Measurements from ENCODE around the gene SFXN4.
"Not testable (repeated sequence)": the region's sequence is repeated elsewhere in the genome, so short reads cannot be mapped to it uniquely, and the experiment has no call there.

The SFXN4 gene

DNA sequence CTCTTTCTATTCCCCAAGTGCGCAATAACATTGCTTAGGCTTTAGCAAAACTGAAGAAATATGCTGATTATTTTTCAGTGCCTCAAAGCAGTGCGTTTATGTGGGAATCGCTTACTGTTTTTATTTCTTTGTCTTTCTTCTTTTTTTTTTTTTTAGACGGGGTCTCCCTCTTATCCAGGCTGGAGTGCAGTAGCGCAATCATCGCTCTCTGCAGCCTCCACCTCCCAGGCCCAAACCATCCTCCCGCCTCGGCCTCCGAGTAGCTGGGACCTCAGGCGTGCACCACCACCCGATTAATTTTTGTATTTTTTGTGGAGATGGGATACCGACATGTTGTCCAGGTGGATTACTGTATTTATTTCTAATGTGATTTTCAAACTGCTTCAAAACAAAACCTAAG lies 60.4 kb downstream of the SFXN4 start:
- Histone ChIP-seq H3K9ac (ENCODE audit: low read length in 2 of 2) (peak overlapping the region; percentile 60 to 69), H3K4me3 (ENCODE audit: low read length in 2 of 2) (peak overlapping the region; percentile 82 to 91), H3K27me3 (ENCODE audit: control insufficient read depth in 1 of 2, insufficient read depth in 2 of 2, low read length in 2 of 2) (no peaks in the 10 kb centered on the region), H3K9me3 (ENCODE audit: control insufficient read depth in 2 of 2, low read length in 2 of 2) (no peaks in the 10 kb centered on the region), H3K27ac (ENCODE audit: low read length) (no peak overlapping the region), H3K36me3 (ENCODE audit: control insufficient read depth in 2 of 2, insufficient read depth in 2 of 2, low read length in 2 of 2) (peaks cover 0 to 2% of the 10 kb centered on the region in 2 donors), H3K4me1 (ENCODE audit: control insufficient read depth, insufficient read depth, low read length) (peaks cover 8% of the 10 kb centered on the region)

DNA sequence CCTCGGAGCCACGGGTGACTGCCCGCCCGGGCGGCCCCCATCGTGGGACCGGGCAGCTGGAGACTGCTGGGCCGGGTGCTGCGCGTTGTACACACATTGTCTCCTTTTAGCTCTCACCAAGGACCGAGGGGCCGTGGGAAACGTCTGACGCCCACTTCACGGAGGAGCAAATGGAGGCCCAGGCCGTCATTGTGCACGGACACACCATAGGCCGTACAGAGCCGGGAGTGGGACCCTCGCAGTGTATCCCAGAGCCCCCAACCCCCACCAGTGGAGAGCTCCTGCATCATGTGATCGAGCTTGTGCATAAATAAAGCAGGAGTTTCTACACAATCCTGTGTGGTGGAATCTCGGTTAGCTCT lies 60.9 kb downstream of the SFXN4 start:
- peak overlapping the region; percentile 82 to 91 for H3K4me3 ChIP-seq (ENCODE audit: low read length in 2 of 2)
- H3K9ac ChIP-seq (ENCODE audit: low read length in 2 of 2), result peak overlapping the region; percentile 60 to 69
- H3K9me3 ChIP-seq (ENCODE audit: control insufficient read depth in 2 of 2, low read length in 2 of 2), result no peaks in the 10 kb centered on the region
- H3K36me3 ChIP-seq (ENCODE audit: control insufficient read depth in 2 of 2, insufficient read depth in 2 of 2, low read length in 2 of 2), result peaks cover 0 to 2% of the 10 kb centered on the region in 2 donors
- H3K4me1 ChIP-seq (ENCODE audit: control insufficient read depth, insufficient read depth, low read length), result peaks cover 8% of the 10 kb centered on the region
- no peaks in the 10 kb centered on the region for H3K27me3 ChIP-seq (ENCODE audit: control insufficient read depth in 1 of 2, insufficient read depth in 2 of 2, low read length in 2 of 2)
- H3K27ac ChIP-seq (ENCODE audit: low read length), result no peak overlapping the region

DNA sequence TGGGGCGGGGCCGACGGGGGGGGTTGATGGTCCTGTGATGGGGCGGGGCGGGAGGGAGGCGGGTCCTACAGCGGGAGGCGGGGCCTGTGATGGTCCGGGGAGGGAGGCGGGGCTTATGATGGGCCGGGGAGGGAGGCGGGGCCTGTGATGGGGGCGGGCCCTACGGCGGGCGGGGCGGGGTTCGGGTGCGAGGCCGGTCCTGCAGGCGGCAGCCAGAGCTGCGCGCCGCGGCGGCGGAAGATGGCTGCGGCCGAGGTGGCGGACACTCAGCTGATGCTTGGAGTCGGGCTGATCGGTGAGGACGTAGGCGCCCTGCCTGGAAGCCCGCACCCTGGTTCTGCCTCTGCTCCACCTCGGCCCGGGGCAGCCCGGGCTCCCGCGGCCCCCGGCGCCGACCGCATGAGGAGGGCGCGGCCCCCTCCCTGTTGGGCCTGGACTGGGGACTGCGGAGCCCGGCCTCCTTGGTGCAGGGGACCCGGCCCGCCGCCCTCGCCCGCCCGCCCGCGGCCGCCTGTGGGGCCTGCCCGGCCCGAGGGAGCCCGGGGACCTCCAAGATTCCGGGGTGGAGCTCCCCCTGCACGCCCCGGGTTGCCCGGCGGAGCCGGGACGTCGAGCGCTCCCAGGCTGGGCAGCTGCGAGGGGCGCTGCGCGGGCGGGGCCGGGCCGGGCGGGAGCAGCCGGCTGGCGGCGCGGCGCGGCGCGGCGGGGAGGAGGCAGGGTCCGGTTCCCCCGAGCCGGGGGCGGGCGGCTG lies 61.4 kb downstream of the SFXN4 start, which contains the start of gene DENND10:
Gene DENND10 (plus strand): TSS at position 211 of the 751 bp plus-strand sequence. CDS start 30 bp downstream, at position 241.
- no peaks in the 10 kb centered on the region for H3K27me3 ChIP-seq (ENCODE audit: control insufficient read depth in 1 of 2, insufficient read depth in 2 of 2, low read length in 2 of 2)
- H3K9me3 ChIP-seq (ENCODE audit: control insufficient read depth in 2 of 2, low read length in 2 of 2), result no peaks in the 10 kb centered on the region
- H3K9ac ChIP-seq (ENCODE audit: low read length in 2 of 2), result peak within 1 kb of the TSS; percentile 60 to 69
- peak within 1 kb of the TSS; percentile 82 to 91 for H3K4me3 ChIP-seq (ENCODE audit: low read length in 2 of 2)
- no peak within 1 kb of the TSS for H3K27ac ChIP-seq (ENCODE audit: low read length)
- H3K36me3 ChIP-seq (ENCODE audit: control insufficient read depth in 2 of 2, insufficient read depth in 2 of 2, low read length in 2 of 2), result peaks cover 0 to 2% of the 10 kb centered on the region in 2 donors
- peaks cover 8% of the 10 kb centered on the region for H3K4me1 ChIP-seq (ENCODE audit: control insufficient read depth, insufficient read depth, low read length)

DNA sequence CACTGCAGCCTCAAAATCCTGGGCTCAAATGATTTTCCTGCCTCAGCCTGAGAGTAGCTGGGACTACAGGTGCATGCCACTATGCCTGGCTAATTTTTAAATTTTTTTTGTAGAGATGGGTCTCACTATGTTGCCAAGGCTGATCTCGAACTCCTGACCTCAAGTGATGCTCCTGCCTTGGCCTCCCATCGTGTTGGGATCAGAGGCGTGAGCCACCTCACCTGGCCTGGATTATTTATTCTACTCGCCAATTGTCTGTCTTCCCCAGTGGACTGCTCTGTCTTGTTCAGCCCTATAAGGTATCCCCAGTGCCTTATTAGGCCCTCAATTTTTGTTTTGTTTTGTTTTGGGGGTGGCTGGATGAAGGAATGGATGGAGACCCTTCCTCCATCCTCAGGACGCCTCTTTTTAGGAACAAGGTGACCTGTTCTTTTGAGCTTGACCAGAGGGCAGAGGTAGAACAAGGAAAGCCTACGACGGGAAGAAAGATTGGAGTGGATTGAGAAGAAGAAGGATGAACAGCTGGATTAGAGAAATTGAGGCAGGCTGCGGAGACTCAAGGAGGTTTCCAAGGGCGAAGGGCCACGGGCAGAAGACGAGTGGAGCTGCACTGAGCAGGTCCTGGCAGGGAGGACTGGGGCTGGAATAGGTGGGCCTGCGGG lies 62.1 kb downstream of the SFXN4 start:
- Histone ChIP-seq H3K9ac (ENCODE audit: low read length in 2 of 2) (no peak overlapping the region), H3K36me3 (ENCODE audit: control insufficient read depth in 2 of 2, insufficient read depth in 2 of 2, low read length in 2 of 2) (peaks cover 0 to 2% of the 10 kb centered on the region in 2 donors), H3K4me3 (ENCODE audit: low read length in 2 of 2) (no peak overlapping the region), H3K9me3 (ENCODE audit: control insufficient read depth in 2 of 2, low read length in 2 of 2) (no peaks in the 10 kb centered on the region), H3K4me1 (ENCODE audit: control insufficient read depth, insufficient read depth, low read length) (peaks cover 8% of the 10 kb centered on the region), H3K27me3 (ENCODE audit: control insufficient read depth in 1 of 2, insufficient read depth in 2 of 2, low read length in 2 of 2) (no peaks in the 10 kb centered on the region), H3K27ac (ENCODE audit: low read length) (no peak overlapping the region)

DNA sequence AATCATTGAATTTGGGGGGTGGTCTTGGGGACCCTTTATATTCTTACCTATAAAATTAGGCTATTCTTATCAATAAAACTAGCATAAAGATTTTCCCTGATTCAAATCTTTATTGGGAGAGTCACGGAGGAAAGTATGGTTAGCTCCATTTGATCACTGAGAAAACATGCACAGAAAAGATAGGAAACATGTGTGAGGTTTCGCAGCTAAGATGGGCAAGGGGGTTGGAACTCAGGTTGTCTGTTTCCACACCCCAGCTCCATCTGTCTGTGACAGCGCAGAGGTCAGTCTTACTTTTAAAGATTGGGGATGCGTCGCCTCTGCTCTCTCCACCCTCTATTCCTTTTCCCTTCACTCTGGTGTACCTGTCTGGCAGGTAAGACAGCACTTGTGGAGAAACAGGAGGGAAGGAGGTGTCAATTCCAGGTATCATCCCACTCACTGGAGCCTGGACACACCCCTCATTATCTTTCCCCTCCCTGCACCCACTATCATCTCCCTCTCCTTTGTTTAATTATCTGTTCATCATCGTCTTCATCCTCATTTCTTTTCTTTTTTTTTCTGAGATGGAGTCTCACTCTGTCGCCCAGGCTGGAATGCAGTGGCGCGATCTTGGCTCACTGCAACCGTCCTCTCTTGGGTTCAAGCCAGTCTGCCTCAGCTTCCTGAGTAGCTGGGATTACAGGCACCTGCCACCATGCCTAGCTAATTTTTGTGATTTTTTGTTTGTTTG lies 64.0 kb downstream of the SFXN4 start:
- Histone ChIP-seq H3K9ac (ENCODE audit: low read length in 2 of 2) (no peak overlapping the region), H3K4me3 (ENCODE audit: low read length in 2 of 2) (no peak overlapping the region), H3K27me3 (ENCODE audit: control insufficient read depth in 1 of 2, insufficient read depth in 2 of 2, low read length in 2 of 2) (no peaks in the 10 kb centered on the region), H3K36me3 (ENCODE audit: control insufficient read depth in 2 of 2, insufficient read depth in 2 of 2, low read length in 2 of 2) (no peaks in the 10 kb centered on the region), H3K27ac (ENCODE audit: low read length) (no peak overlapping the region), H3K4me1 (ENCODE audit: control insufficient read depth, insufficient read depth, low read length) (peaks cover 8% of the 10 kb centered on the region), H3K9me3 (ENCODE audit: control insufficient read depth in 2 of 2, low read length in 2 of 2) (no peaks in the 10 kb centered on the region)

DNA sequence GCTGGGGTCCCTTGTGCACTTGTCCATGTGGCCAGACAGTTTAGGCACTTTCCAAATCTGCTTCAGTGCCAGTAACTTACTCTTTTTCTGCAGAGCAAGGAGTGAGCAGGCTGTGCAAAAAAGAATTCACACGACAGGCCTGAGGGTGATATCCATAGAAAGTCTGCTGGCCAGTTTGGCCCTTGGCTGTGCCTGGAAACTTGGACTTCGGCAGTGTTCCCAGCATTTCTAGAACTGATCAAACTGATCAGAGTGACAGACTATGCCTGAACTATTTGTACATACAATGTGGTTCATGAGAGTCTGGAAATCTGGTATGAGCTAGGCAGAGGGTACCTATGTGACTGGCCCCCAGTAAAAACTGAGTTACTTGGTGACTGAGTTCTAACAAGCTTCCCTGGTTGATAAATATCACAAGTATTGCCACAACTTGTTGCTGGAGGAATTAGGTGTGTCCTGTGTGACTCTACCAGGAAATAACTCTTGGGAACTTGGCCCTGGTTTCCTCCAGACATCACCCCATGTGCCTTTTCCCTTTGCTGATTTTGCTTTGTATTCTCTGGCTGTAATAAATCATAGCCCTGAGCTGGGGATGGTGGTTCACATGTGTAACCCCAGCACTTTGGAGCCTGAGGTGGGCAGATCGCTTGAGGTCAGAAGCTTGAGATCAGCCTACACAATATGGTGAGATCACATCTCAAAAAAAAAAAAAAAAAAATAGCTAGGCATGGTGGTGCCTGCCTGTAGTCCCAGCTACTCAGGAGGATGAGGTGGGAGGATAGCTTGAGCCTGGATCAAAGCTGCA lies 64.9 kb downstream of the SFXN4 start:
- Histone ChIP-seq H3K9me3 (ENCODE audit: control insufficient read depth in 2 of 2, low read length in 2 of 2) (no peaks in the 10 kb centered on the region), H3K27me3 (ENCODE audit: control insufficient read depth in 1 of 2, insufficient read depth in 2 of 2, low read length in 2 of 2) (no peaks in the 10 kb centered on the region), H3K4me1 (ENCODE audit: control insufficient read depth, insufficient read depth, low read length) (peaks cover 8% of the 10 kb centered on the region), H3K9ac (ENCODE audit: low read length in 2 of 2) (no peak overlapping the region), H3K4me3 (ENCODE audit: low read length in 2 of 2) (no peak overlapping the region), H3K27ac (ENCODE audit: low read length) (no peak overlapping the region), H3K36me3 (ENCODE audit: control insufficient read depth in 2 of 2, insufficient read depth in 2 of 2, low read length in 2 of 2) (no peaks in the 10 kb centered on the region)

DNA sequence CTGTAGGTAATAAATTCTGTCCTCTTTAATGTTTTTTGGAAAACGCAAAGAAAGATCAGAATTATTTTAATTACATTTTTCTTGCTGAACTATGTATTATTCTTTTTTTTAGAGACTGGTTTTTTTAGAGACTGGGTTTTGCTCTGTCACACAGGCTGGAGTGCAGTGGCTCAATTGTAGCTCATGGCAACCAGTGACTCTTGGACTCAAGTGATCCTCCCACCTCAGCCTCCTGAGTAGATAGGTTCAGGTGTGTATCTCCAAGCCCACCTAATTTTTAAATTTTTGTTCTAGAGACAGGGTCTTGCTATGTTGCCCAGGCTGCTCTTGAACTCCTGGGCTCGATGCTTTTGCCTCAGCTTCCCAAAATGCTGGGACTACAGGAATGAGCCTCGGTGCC lies 66.9 kb downstream of the SFXN4 start:
- no peaks in the 10 kb centered on the region for H3K27me3 ChIP-seq (ENCODE audit: control insufficient read depth in 1 of 2, insufficient read depth in 2 of 2, low read length in 2 of 2)
- H3K4me3 ChIP-seq (ENCODE audit: low read length in 2 of 2), result no peak overlapping the region
- no peaks in the 10 kb centered on the region for H3K36me3 ChIP-seq (ENCODE audit: control insufficient read depth in 2 of 2, insufficient read depth in 2 of 2, low read length in 2 of 2)
- no peaks in the 10 kb centered on the region for H3K4me1 ChIP-seq (ENCODE audit: control insufficient read depth, insufficient read depth, low read length)
- H3K9me3 ChIP-seq (ENCODE audit: control insufficient read depth in 2 of 2, low read length in 2 of 2), result no peaks in the 10 kb centered on the region
- no peak overlapping the region for H3K9ac ChIP-seq (ENCODE audit: low read length in 2 of 2)
- H3K27ac ChIP-seq (ENCODE audit: low read length), result no peak overlapping the region

DNA sequence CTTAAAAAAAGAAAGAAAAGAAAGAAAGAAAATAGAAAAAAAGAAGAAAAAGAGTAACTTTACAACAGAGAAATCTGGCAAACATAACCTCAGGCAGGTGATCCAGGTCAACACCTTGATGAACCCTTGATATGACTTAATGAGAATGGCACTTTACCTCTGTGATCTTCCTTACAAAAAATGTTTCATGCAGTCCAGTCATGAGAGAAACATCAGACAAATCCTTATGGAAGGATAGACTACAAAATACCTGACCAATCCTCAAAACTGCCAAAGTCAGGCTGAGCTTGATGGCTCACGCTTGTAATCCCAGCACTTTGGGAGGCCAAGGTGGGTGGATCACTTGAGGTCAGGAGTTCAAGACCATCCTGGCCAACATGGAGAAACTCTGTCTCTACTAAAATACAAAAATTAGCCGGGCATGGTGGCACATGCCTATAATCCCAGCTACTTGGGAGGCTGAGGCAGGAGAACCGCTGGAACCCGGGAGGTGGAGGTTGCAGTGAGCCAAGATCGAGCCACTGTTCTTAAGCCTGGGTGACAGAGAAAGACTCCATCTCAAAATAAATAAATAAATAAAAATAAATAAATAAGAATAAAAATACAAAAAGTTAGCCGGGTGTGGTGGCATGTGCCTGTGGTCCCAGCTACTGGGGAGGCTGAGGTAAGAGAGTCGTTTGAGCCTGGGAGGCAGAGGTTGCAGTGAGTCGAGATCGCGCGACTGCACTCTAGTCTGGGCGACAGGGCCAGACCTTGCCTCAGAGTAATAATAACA lies 68.7 kb downstream of the SFXN4 start:
- H3K4me1 ChIP-seq (ENCODE audit: control insufficient read depth, insufficient read depth, low read length); H3K27me3 ChIP-seq (ENCODE audit: control insufficient read depth in 1 of 2, insufficient read depth in 2 of 2, low read length in 2 of 2); H3K4me3 ChIP-seq (ENCODE audit: low read length in 2 of 2); H3K9me3 ChIP-seq (ENCODE audit: control insufficient read depth in 2 of 2, low read length in 2 of 2); H3K27ac ChIP-seq (ENCODE audit: low read length); H3K9ac ChIP-seq (ENCODE audit: low read length in 2 of 2); H3K36me3 ChIP-seq (ENCODE audit: control insufficient read depth in 2 of 2, insufficient read depth in 2 of 2, low read length in 2 of 2): not testable (repeated sequence)

DNA sequence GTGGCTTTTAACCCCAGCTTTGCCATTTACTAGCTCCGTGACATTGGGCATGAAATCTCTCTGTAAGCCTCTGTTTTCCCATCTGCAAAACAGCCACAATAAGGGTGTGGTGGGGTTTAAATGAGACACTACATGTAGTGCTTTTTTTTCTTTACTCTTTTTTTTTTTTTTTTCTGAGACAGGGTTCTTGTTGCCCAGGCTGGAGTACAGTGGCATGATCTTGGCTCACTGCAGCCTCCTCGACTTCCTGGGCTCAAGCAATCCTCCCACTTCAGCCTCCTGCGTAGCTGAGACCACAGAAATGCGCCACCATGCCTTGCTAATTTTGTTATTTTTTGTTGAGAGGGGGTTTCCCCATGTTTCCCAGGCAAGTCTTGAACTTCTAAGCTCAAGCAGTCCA lies 69.9 kb downstream of the SFXN4 start:
- H3K36me3 ChIP-seq (ENCODE audit: control insufficient read depth in 2 of 2, insufficient read depth in 2 of 2, low read length in 2 of 2), result no peaks in the 10 kb centered on the region
- H3K4me1 ChIP-seq (ENCODE audit: control insufficient read depth, insufficient read depth, low read length), result no peaks in the 10 kb centered on the region
- H3K9ac ChIP-seq (ENCODE audit: low read length in 2 of 2), result no peak overlapping the region
- no peak overlapping the region for H3K4me3 ChIP-seq (ENCODE audit: low read length in 2 of 2)
- no peaks in the 10 kb centered on the region for H3K9me3 ChIP-seq (ENCODE audit: control insufficient read depth in 2 of 2, low read length in 2 of 2)
- no peak overlapping the region for H3K27ac ChIP-seq (ENCODE audit: low read length)
- H3K27me3 ChIP-seq (ENCODE audit: control insufficient read depth in 1 of 2, insufficient read depth in 2 of 2, low read length in 2 of 2), result no peaks in the 10 kb centered on the region

DNA sequence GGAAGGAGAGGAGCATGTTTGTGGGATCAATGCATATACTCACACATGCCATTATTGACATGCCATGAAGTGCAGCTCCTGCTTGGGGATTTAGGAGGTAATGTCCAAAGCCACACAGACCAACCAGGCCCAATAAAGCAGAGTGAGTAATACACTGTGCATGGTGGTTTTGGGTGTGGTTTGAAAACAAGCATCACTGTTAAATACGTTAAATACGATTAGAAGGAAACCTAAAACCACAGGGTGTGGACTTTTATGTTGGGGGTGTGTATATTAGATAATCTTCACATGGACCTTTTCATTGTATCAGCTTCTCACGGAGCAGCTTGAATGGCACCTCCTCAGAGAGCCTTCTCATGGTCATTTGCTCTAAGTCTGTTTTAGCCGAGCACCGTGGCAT lies 74.5 kb downstream of the SFXN4 start:
- Histone ChIP-seq H3K9me3 (ENCODE audit: control insufficient read depth in 2 of 2, low read length in 2 of 2) (no peaks in the 10 kb centered on the region), H3K27ac (ENCODE audit: low read length) (no peak overlapping the region), H3K9ac (ENCODE audit: low read length in 2 of 2) (no peak overlapping the region), H3K27me3 (ENCODE audit: control insufficient read depth in 1 of 2, insufficient read depth in 2 of 2, low read length in 2 of 2) (no peaks in the 10 kb centered on the region), H3K4me3 (ENCODE audit: low read length in 2 of 2) (no peak overlapping the region), H3K4me1 (ENCODE audit: control insufficient read depth, insufficient read depth, low read length) (no peaks in the 10 kb centered on the region), H3K36me3 (ENCODE audit: control insufficient read depth in 2 of 2, insufficient read depth in 2 of 2, low read length in 2 of 2) (no peaks in the 10 kb centered on the region)

Data from stomach smooth muscle (tissue), 2 donors.